GM10847 (cell line): ENCODE results near the gene ANKRD34B.

ENCODE experiments used
- POLR2A ChIP-seq: IDR thresholded peaks from 2 replicates; pipeline ENCODE4 v1.6.1; 2011; ENCODE audit not compliant: insufficient read length; ENCODE audit errors: extremely low read depth

ANKRD34B gene

GRCh38 chr5:80588858-80589540 is 18.9 kb upstream of the ANKRD34B start:
- TF ChIP-seq POLR2A, result no peak

- no peak for TF ChIP-seq POLR2A
These were observed 14.7 kb upstream of the ANKRD34B start for GRCh38 chr5:80584770-80585169.

- no peak for TF ChIP-seq POLR2A
These were observed 9.0 kb upstream of the ANKRD34B start for GRCh38 chr5:80579050-80579449.

GRCh38 chr5:80577707-80578106 is 7.6 kb upstream of the ANKRD34B start:
- TF ChIP-seq POLR2A, result no peak

- TF ChIP-seq POLR2A, result no peak
These were observed 6.3 kb upstream of the ANKRD34B start for GRCh38 chr5:80576383-80576782.

DNA sequence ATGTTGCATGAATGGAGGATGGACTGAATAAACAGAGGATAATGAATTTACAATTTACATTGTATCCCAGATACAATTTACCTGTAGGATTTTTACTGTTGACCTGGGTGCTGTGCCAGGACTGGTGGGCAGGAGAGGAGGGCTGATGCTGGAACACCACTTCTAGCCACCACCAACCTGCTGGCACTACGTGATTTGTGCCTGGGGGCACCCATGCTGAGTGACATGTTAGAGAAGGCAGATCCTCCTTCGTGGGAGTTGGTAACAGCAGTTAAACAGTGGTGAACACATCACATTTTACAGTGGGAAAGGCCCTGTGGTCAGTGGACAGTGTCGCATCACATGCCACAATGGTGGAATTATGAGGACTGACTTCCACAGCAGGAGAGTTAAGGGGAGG is 3.0 kb upstream of the ANKRD34B start:
- no peak for TF ChIP-seq POLR2A

GRCh38 chr5:80569086-80569960 is 757 bp downstream of the ANKRD34B start:
- no peak for TF ChIP-seq POLR2A

DNA sequence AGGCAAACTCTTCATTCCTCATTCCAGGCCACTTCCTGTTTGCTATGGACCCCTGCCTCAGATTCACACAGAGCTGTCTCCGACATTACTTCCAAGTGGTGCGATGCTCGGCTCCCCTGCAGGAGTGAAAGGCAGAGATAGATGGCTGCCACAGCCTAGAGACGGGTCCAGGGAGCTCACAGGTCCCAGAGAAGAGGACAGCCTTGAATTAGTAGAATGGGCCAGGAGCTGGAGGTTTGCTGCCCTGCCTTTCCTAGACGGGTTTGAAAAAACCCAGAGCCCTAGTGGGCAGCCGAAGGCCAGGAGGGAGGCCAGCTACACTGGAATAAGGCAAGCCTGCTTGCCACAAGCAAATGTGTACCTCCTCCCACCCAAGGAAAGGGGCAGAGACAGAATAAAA is 1.8 kb downstream of the ANKRD34B start:
- no peak for TF ChIP-seq POLR2A

GRCh38 chr5:80566711-80567259 is 3.3 kb downstream of the ANKRD34B start:
- TF ChIP-seq POLR2A, result no peak

GRCh38 chr5:80565330-80565729 is 4.8 kb downstream of the ANKRD34B start:
- TF ChIP-seq POLR2A, result no peak

DNA sequence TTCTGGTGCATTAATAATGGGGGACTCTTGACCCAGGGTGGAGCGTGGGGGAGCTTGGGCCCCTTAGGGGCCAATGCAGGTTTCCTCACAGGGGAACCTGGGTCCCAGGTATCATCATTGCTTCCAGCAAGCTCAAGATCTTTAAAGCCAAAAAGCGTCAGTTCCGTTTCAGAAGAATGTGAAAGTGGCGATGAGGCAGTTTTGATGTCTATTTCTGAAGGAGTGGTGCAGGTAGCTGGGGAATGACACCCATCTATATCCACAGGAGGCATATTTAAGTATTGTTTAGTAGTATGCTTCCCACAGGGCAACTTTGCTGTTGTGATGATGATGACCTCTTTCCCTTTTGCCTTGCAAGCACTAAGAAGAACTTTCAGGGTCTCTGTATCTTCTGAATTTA is 10.8 kb downstream of the ANKRD34B start:
- no peak for TF ChIP-seq POLR2A

DNA sequence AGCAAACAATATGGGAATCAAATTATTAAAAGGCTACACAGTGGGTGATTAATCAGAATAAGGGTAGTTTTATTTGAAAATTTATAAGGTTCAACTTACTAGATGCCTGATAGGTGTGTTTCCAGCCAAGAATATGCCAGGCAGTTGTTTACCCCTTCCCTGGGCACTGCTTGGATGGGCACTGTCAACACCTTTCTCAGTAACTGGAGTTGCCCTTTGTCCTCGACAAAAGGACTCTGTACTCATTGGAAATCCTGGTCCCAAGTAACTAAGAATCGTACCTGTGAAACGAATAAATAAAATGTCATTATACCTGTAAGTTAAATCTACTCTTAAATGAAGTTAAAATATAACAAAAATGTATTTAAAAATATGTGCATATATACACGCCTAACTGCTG is 15.0 kb downstream of the ANKRD34B start:
- no peak for TF ChIP-seq POLR2A

GRCh38 chr5:80554646-80555045 is 15.4 kb downstream of the ANKRD34B start:
- no peak for TF ChIP-seq POLR2A

GRCh38 chr5:80541392-80541791 is 28.7 kb downstream of the ANKRD34B start:
- no peak for TF ChIP-seq POLR2A

- no peak for TF ChIP-seq POLR2A
These were observed 29.4 kb downstream of the ANKRD34B start for GRCh38 chr5:80540691-80541090.

DNA sequence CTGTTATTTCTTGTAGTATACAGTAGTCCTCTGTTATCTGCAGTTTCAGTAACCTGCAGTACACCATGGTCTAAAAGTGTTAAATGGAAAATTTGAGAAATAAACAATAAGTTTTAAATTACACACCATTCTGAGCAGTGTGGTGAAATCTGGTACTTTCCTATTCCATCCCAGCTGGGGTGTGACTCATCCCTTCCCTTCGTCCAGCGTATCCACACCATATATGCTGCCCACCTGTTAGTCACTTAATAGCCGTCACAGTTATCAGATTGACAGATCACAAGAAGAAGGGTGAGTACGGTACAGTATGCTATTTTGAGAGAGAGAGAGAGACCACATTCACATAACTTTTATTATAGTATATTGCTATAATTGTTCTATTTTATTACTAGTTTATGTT is 53.3 kb downstream of the ANKRD34B start:
- TF ChIP-seq POLR2A, result no peak
